Panc1 (cell line): ENCODE data around the gene ASPM. TPM values are rescaled to one million over a fixed set of nuclear protein-coding genes. Genes with fewer than 3 reads are reported as not detected.

Experiments used
- ATAC-seq: fragments of 200-7000 bp; cut with Tn5 transposase; 2 replicates; pipeline ENCODE4 v1.9.1; 2020; ENCODE audit warnings: mild to moderate bottlenecking, moderate library complexity
- BruUV-seq: library from RNA; stranded (reverse); fragments of 400-500 nt; replicated peaks from 2 replicates; lab custom pipeline; 2021; lab: Mats Ljungman, UMichigan
- CTCF ChIA-PET: fragments of 300-600 bp; sonication (Branson Sonifier 250); formaldehyde crosslinking; loops from one replicate; lab custom pipeline; 2022; ENCODE audit warnings: antibody characterized with exemption; lab: Charles Lee
- POLR2A ChIA-PET: fragments of 300-600 bp; sonication (Branson Sonifier 250); formaldehyde crosslinking; loops from one replicate; lab custom pipeline; 2022; ENCODE audit warnings: antibody characterized with exemption; lab: Charles Lee
- DNase-seq: peaks from one replicate; pipeline ENCODE4 v3.0.0-alpha.2; 2010; ENCODE audit warnings: low read depth, low spot score
- H3K27ac ChIP-seq: 2 replicates; pipeline ENCODE4 v1.5.1; 2011; ENCODE audit warnings: mild to moderate bottlenecking, low read length, inconsistent platforms
- H3K27me3 ChIP-seq: fragments of 200-500 bp; sonication (Bioruptor generic); 2 replicates; pipeline ENCODE4 v1.6.0; 2014; ENCODE audit warnings: low read length, inconsistent platforms; ENCODE audit not compliant: control insufficient read depth, insufficient read depth
- H3K36me3 ChIP-seq: fragments of 200-500 bp; sonication (Bioruptor generic); 2 replicates; pipeline ENCODE4 v1.5.1; 2014; ENCODE audit warnings: inconsistent platforms, mild to moderate bottlenecking, low read length, moderate library complexity; ENCODE audit not compliant: control insufficient read depth, insufficient read depth
- H3K4me1 ChIP-seq: 2 replicates; pipeline ENCODE4 v1.5.1; 2011; ENCODE audit warnings: inconsistent platforms, mild to moderate bottlenecking, low read length, moderate library complexity; ENCODE audit not compliant: control insufficient read depth, insufficient read depth
- H3K4me3 ChIP-seq, 2 experiments: 2 replicates each; pipeline ENCODE4 v1.5.1; 2011 to 2012; ENCODE audit warnings: low read depth in 2 of 2, low read length in 2 of 2, mild to moderate bottlenecking in 2 of 2, inconsistent platforms in 1 of 2, moderate library complexity in 1 of 2
- H3K9me3 ChIP-seq: fragments of 200-500 bp; sonication (Bioruptor generic); 2 replicates; pipeline ENCODE4 v1.5.1; 2014; ENCODE audit warnings: low read depth, mild to moderate bottlenecking, inconsistent platforms, low read length, moderate library complexity; ENCODE audit not compliant: control insufficient read depth, insufficient read depth
- POLR2AphosphoS5 ChIP-seq: IDR thresholded peaks from 2 replicates; pipeline ENCODE4 v1.6.1; 2012; ENCODE audit warnings: mild to moderate bottlenecking, low read depth, low read length, moderate library complexity
- SIN3A ChIP-seq: IDR thresholded peaks from 2 replicates; pipeline ENCODE4 v1.6.1; 2012; ENCODE audit warnings: low read depth, mild to moderate bottlenecking, low read length, moderate library complexity, borderline replicate concordance; ENCODE audit not compliant: insufficient read depth
- TCF7L2 ChIP-seq: IDR thresholded peaks from 2 replicates; pipeline ENCODE4 v1.6.1; 2011; ENCODE audit warnings: mild to moderate bottlenecking, low read depth, low read length, inconsistent platforms
- in situ Hi-C: cut with HindIII; loops from 2 replicates; pipeline ENCODE4 v1.10.0; 2016; ENCODE audit warnings: low sequenced_read_pairs, low pct_unique_long_range_greater_than_20kb
- intact Hi-C: fragments of 100-400 bp; cut with micrococcal nuclease; formaldehyde crosslinking; loops from one replicate; pipeline ENCODE4 v1.10.0; 2022; ENCODE audit not compliant: unreplicated experiment
- total RNA-seq: library from RNA; stranded (reverse); gene quantifications from one replicate; pipeline ENCODE4 v1.2.1, GENCODE V29; 2021; ENCODE audit not compliant: unreplicated experiment
- TF ChIP-seq, protein P1 (sequence below): fragments of 450-650 bp; IDR thresholded peaks from 2 replicates; pipeline ENCODE4 v1.5.1; 2017; ENCODE audit warnings: mild to moderate bottlenecking
- TF ChIP-seq, protein P2 (sequence below), 2 experiments: IDR thresholded peaks; 2 replicates each; pipeline ENCODE4 v1.6.1; 2011 to 2012; ENCODE audit warnings: low read depth in 2 of 2, control low read depth in 1 of 2, low read length in 1 of 2, mild to moderate bottlenecking in 1 of 2, moderate library complexity in 1 of 2; ENCODE audit not compliant: insufficient read depth in 1 of 2

Gene ASPM
- total RNA-seq, 1 experiment from 2014 or later, result 26.9 TPM

- H3K4me3 ChIP-seq, result no peak within 1 kb of the TSS
- intact Hi-C loops (no loop called here), in situ Hi-C loops (no loop called here)
Observed at GRCh38 chr1:197066719-197067456, 79.6 kb downstream of the ASPM start, which contains the start of gene F13B. TSS of gene F13B (minus strand) at chr1:197067260. CDS start at chr1:197067223, 37 bp downstream.

DNA sequence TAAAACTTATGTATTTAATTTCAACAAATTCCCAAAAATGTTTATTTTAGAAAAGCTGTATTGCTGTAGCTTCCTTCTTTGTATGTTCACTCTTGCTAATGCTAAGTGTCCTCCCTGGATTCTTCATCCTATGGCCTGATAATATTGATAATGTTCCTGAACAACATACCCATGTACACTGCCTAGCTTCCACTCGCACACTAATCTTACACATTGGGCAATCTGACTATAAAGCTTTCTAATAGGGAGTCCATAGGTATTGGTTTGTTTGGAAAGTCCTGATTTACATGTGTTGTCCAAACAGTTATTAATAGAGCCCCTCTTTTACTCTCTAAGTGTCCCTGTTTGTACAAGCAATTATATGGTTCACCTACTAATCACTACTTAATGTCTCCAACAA lies 80.2 kb downstream of the ASPM start:
- H3K27me3 ChIP-seq, result no peaks in the 10 kb centered on the region
- CTCF ChIA-PET, result no interaction called here
- TF ChIP-seq SIN3A (no peak), TCF7L2 (no peak), POLR2AphosphoS5 (no peak)
- TF ChIP-seq, protein P1, sequence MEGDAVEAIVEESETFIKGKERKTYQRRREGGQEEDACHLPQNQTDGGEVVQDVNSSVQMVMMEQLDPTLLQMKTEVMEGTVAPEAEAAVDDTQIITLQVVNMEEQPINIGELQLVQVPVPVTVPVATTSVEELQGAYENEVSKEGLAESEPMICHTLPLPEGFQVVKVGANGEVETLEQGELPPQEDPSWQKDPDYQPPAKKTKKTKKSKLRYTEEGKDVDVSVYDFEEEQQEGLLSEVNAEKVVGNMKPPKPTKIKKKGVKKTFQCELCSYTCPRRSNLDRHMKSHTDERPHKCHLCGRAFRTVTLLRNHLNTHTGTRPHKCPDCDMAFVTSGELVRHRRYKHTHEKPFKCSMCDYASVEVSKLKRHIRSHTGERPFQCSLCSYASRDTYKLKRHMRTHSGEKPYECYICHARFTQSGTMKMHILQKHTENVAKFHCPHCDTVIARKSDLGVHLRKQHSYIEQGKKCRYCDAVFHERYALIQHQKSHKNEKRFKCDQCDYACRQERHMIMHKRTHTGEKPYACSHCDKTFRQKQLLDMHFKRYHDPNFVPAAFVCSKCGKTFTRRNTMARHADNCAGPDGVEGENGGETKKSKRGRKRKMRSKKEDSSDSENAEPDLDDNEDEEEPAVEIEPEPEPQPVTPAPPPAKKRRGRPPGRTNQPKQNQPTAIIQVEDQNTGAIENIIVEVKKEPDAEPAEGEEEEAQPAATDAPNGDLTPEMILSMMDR, result no peak
- ATAC-seq (no peak), DNase-seq (no peak)
- POLR2A ChIA-PET, result no interaction called here
- no TSS peak for BruUV-seq
- no peaks in the 10 kb centered on the region for H3K4me1 ChIP-seq
- H3K4me3 ChIP-seq, result no peak overlapping the region
- in situ Hi-C loops (no loop called here), intact Hi-C loops (no loop called here)
- H3K9me3 ChIP-seq, result no peaks in the 10 kb centered on the region
- H3K36me3 ChIP-seq, result no peaks in the 10 kb centered on the region
- H3K27ac ChIP-seq, result no peak overlapping the region

More at GRCh38 chr1:197066719-197067456, 79.6 kb downstream of the ASPM start, which contains the start of gene F13B:
- Histone ChIP-seq H3K4me1 (no peaks in the 10 kb centered on the region), H3K36me3 (no peaks in the 10 kb centered on the region), H3K27me3 (no peaks in the 10 kb centered on the region), H3K27ac (no peak within 1 kb of the TSS), H3K9me3 (no peaks in the 10 kb centered on the region)
- CTCF ChIA-PET, result no interaction called here
- no TSS peak for BruUV-seq
- TF ChIP-seq, protein P1, result no peak
- no peak for TF ChIP-seq SIN3A
- no peak for TF ChIP-seq TCF7L2
- TF ChIP-seq, protein P2, sequence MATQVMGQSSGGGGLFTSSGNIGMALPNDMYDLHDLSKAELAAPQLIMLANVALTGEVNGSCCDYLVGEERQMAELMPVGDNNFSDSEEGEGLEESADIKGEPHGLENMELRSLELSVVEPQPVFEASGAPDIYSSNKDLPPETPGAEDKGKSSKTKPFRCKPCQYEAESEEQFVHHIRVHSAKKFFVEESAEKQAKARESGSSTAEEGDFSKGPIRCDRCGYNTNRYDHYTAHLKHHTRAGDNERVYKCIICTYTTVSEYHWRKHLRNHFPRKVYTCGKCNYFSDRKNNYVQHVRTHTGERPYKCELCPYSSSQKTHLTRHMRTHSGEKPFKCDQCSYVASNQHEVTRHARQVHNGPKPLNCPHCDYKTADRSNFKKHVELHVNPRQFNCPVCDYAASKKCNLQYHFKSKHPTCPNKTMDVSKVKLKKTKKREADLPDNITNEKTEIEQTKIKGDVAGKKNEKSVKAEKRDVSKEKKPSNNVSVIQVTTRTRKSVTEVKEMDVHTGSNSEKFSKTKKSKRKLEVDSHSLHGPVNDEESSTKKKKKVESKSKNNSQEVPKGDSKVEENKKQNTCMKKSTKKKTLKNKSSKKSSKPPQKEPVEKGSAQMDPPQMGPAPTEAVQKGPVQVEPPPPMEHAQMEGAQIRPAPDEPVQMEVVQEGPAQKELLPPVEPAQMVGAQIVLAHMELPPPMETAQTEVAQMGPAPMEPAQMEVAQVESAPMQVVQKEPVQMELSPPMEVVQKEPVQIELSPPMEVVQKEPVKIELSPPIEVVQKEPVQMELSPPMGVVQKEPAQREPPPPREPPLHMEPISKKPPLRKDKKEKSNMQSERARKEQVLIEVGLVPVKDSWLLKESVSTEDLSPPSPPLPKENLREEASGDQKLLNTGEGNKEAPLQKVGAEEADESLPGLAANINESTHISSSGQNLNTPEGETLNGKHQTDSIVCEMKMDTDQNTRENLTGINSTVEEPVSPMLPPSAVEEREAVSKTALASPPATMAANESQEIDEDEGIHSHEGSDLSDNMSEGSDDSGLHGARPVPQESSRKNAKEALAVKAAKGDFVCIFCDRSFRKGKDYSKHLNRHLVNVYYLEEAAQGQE (IDR thresholded peaks at IDR 0.05; ENCODE audit: insufficient read depth in 1 of 2, low read depth in 2 of 2, low read length in 1 of 2), result no peak
- TF ChIP-seq POLR2AphosphoS5, result no peak
- ATAC-seq (no peak), DNase-seq (no peak)
- POLR2A ChIA-PET, result no interaction called here
